Neural cell (in vitro differentiated cells): ENCODE data around the gene NBPF6.

Experiments used
- EP300 ChIP-seq: fragments of 450-650 bp; conservative IDR thresholded peaks from 2 replicates; pipeline ENCODE4 v1.6.1; 2014; ENCODE audit warnings: antibody characterized with exemption, mild to moderate bottlenecking, moderate library complexity; ENCODE audit not compliant: poor library complexity, severe bottlenecking
- EZH2 ChIP-seq: fragments of 200-600, 300-800 bp; shearing (Covaris generic), sonication (generic); IDR thresholded peaks from 2 replicates; pipeline ENCODE4 v1.6.1; 2014; ENCODE audit warnings: antibody characterized with exemption, low read length, borderline replicate concordance, mild to moderate bottlenecking; ENCODE audit not compliant: insufficient read depth, poor library complexity, severe bottlenecking
- MXI1 ChIP-seq: fragments of 450-650 bp; conservative IDR thresholded peaks from 2 replicates; pipeline ENCODE4 v1.6.1; 2014; ENCODE audit warnings: antibody characterized with exemption, mild to moderate bottlenecking; ENCODE audit not compliant: poor library complexity, severe bottlenecking
- POLR2AphosphoS5 ChIP-seq: IDR thresholded peaks from 2 replicates; pipeline ENCODE4 v1.6.1; 2012
- RAD21 ChIP-seq: fragments of 450-650 bp; conservative IDR thresholded peaks from 2 replicates; pipeline ENCODE4 v1.6.1; 2014; ENCODE audit warnings: antibody characterized with exemption, mild to moderate bottlenecking, moderate library complexity
- TAF1 ChIP-seq: IDR thresholded peaks from 2 replicates; pipeline ENCODE4 v1.6.1; 2012; ENCODE audit warnings: low read depth
- TF ChIP-seq, protein P1 (sequence below): fragments of 450-650 bp; IDR thresholded peaks from 2 replicates; pipeline ENCODE4 v1.5.1; 2014; ENCODE audit warnings: antibody characterized with exemption, mild to moderate bottlenecking, moderate library complexity; ENCODE audit not compliant: poor library complexity, severe bottlenecking
- TF ChIP-seq, protein P2 (sequence below): IDR thresholded peaks from 2 replicates; pipeline ENCODE4 v1.6.1; 2012; ENCODE audit warnings: borderline replicate concordance

DNA sequence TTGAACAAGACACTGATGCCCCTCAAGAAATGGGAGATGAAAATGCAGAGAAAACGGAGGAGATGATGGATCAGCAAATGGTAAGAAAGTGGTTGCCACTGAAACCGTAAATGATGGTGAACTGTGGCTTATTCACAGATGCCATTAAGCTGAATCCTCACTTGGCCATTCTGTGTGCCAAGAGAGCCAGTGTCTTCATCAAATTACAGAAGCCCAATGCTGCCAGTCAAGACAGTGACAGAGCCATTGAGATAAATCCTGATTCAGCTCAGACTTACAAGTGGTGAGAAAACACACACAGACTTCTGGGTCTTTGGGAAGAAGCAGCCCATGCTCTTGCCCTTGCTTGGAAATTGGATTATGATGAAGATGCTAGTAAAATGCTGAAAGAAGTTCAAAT, 52.5 kb downstream of the NBPF6 start:
- TF ChIP-seq, protein P1, sequence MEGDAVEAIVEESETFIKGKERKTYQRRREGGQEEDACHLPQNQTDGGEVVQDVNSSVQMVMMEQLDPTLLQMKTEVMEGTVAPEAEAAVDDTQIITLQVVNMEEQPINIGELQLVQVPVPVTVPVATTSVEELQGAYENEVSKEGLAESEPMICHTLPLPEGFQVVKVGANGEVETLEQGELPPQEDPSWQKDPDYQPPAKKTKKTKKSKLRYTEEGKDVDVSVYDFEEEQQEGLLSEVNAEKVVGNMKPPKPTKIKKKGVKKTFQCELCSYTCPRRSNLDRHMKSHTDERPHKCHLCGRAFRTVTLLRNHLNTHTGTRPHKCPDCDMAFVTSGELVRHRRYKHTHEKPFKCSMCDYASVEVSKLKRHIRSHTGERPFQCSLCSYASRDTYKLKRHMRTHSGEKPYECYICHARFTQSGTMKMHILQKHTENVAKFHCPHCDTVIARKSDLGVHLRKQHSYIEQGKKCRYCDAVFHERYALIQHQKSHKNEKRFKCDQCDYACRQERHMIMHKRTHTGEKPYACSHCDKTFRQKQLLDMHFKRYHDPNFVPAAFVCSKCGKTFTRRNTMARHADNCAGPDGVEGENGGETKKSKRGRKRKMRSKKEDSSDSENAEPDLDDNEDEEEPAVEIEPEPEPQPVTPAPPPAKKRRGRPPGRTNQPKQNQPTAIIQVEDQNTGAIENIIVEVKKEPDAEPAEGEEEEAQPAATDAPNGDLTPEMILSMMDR, result no peak
- TF ChIP-seq TAF1 (no peak), EP300 (no peak), EZH2 (no peak), POLR2AphosphoS5 (no peak), RAD21 (no peak), MXI1 (no peak)
- TF ChIP-seq, protein P2, sequence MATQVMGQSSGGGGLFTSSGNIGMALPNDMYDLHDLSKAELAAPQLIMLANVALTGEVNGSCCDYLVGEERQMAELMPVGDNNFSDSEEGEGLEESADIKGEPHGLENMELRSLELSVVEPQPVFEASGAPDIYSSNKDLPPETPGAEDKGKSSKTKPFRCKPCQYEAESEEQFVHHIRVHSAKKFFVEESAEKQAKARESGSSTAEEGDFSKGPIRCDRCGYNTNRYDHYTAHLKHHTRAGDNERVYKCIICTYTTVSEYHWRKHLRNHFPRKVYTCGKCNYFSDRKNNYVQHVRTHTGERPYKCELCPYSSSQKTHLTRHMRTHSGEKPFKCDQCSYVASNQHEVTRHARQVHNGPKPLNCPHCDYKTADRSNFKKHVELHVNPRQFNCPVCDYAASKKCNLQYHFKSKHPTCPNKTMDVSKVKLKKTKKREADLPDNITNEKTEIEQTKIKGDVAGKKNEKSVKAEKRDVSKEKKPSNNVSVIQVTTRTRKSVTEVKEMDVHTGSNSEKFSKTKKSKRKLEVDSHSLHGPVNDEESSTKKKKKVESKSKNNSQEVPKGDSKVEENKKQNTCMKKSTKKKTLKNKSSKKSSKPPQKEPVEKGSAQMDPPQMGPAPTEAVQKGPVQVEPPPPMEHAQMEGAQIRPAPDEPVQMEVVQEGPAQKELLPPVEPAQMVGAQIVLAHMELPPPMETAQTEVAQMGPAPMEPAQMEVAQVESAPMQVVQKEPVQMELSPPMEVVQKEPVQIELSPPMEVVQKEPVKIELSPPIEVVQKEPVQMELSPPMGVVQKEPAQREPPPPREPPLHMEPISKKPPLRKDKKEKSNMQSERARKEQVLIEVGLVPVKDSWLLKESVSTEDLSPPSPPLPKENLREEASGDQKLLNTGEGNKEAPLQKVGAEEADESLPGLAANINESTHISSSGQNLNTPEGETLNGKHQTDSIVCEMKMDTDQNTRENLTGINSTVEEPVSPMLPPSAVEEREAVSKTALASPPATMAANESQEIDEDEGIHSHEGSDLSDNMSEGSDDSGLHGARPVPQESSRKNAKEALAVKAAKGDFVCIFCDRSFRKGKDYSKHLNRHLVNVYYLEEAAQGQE, result no peak
